Vagina (tissue), 2 donors: Measurements from ENCODE around the gene TMX1. TPM values are rescaled to one million over a fixed set of nuclear protein-coding genes. Genes with fewer than 3 reads are reported as not detected.

Source experiments
- DNase-seq, 2 donors: peaks; one replicate each; pipeline ENCODE4 v3.0.0-alpha.2; 2017; ENCODE audit errors: extremely low spot score in 2 of 2
- H3K27ac ChIP-seq: fragments of 200-600 bp; sonication (generic); one replicate; pipeline ENCODE4 v1.5.1; 2019
- H3K27me3 ChIP-seq: fragments of 200-600 bp; sonication (generic); one replicate; pipeline ENCODE4 v1.5.1; 2019
- H3K36me3 ChIP-seq, 2 donors: fragments of 200-600 bp; sonication (generic); one replicate each; pipeline ENCODE4 v1.5.1; 2017 to 2019
- H3K4me1 ChIP-seq: fragments of 200-600 bp; sonication (generic); one replicate; pipeline ENCODE4 v1.5.1; 2019
- H3K4me3 ChIP-seq, 2 donors: fragments of 200-600 bp; sonication (generic); 1 replicate in 1 of 2; 2 replicates in 1 of 2; pipeline ENCODE4 v1.5.1; 2016 to 2019
- H3K9me3 ChIP-seq: fragments of 200-600 bp; sonication (generic); one replicate; pipeline ENCODE4 v1.5.1; 2019
- CTCF ChIP-seq, 3 experiments: fragments of 450-650 bp in 2 of 3; fragments of 200-600 bp in 1 of 3; sonication (generic) in 1 of 3; IDR thresholded peaks; one replicate each; pipeline ENCODE4 v1.5.1; 2017 to 2019; ENCODE audit warnings: antibody characterized with exemption in 3 of 3, mild to moderate bottlenecking in 2 of 3, moderate library complexity in 2 of 3
- POLR2A ChIP-seq, 2 donors: fragments of 450-650 bp; IDR thresholded peaks; one replicate each; pipeline ENCODE4 v1.6.1; 2017; ENCODE audit warnings: antibody characterized with exemption in 2 of 2, mild to moderate bottlenecking in 2 of 2, moderate library complexity in 2 of 2
- POLR2AphosphoS5 ChIP-seq, 2 donors: sonication (generic); formaldehyde crosslinking; IDR thresholded peaks; one replicate each; pipeline ENCODE4 v1.9.0; 2017; ENCODE audit warnings: antibody characterized with exemption in 2 of 2, mild to moderate bottlenecking in 2 of 2, low read depth in 1 of 2; ENCODE audit not compliant: insufficient read depth in 1 of 2
- intact Hi-C: fragments of 100-400 bp; cut with DNase I; formaldehyde crosslinking; loops from one replicate; pipeline ENCODE4 v1.15.1; 2023
- total RNA-seq: library from RNA; depleted of rRNA; stranded (reverse); fragments of >200 nt; gene quantifications from one replicate; pipeline ENCODE4 v1.2.3, GENCODE V29; 2016

Gene TMX1
- total RNA-seq, 1 donor from 2014 or later = 17.4 TPM

GRCh38 chr14:51260225-51260624 is 20.2 kb downstream of the TMX1 start:
- TF ChIP-seq CTCF (IDR thresholded peaks at IDR 0.05) (no peak), POLR2AphosphoS5 (IDR thresholded peaks at IDR 0.05; ENCODE audit: insufficient read depth in 1 of 2, low read depth in 1 of 2) (no peak), POLR2A (IDR thresholded peaks at IDR 0.05) (no peak)
- Histone ChIP-seq H3K4me3 (no peak overlapping the region), H3K27ac (no peak overlapping the region), H3K36me3 (peaks cover 0 to 11% of the 10 kb centered on the region in 2 donors), H3K4me1 (no peaks in the 10 kb centered on the region), H3K27me3 (no peaks in the 10 kb centered on the region), H3K9me3 (no peaks in the 10 kb centered on the region)
- intact Hi-C loops = no loop called here
- DNase-seq = no peak

- no peaks in the 10 kb centered on the region for H3K27me3 ChIP-seq
- peaks cover 0 to 11% of the 10 kb centered on the region in 2 donors for H3K36me3 ChIP-seq
- intact Hi-C loops = no loop called here
- TF ChIP-seq CTCF (IDR thresholded peaks at IDR 0.05) (no peak), POLR2AphosphoS5 (IDR thresholded peaks at IDR 0.05; ENCODE audit: insufficient read depth in 1 of 2, low read depth in 1 of 2) (no peak), POLR2A (IDR thresholded peaks at IDR 0.05) (no peak)
- DNase-seq = no peak
- no peaks in the 10 kb centered on the region for H3K4me1 ChIP-seq
- no peaks in the 10 kb centered on the region for H3K9me3 ChIP-seq
- no peak overlapping the region for H3K27ac ChIP-seq
- no peak overlapping the region for H3K4me3 ChIP-seq
Measured at GRCh38 chr14:51261151-51261550, 21.1 kb downstream of the TMX1 start.

- H3K27ac ChIP-seq = no peak overlapping the region
- no peaks in the 10 kb centered on the region for H3K4me1 ChIP-seq
- TF ChIP-seq POLR2AphosphoS5 (IDR thresholded peaks at IDR 0.05; ENCODE audit: insufficient read depth in 1 of 2, low read depth in 1 of 2) = no peak
- no peak for TF ChIP-seq CTCF (IDR thresholded peaks at IDR 0.05)
- no peak for TF ChIP-seq POLR2A (IDR thresholded peaks at IDR 0.05)
- no peaks in the 10 kb centered on the region for H3K9me3 ChIP-seq
- peaks cover 0 to 7% of the 10 kb centered on the region in 2 donors for H3K36me3 ChIP-seq
- no peak overlapping the region for H3K4me3 ChIP-seq
- H3K27me3 ChIP-seq = no peaks in the 10 kb centered on the region
- intact Hi-C loops = no loop called here
- no peak for DNase-seq
Measured at GRCh38 chr14:51262868-51263267, 22.8 kb downstream of the TMX1 start.

- intact Hi-C loops = no loop called here
- no peaks in the 10 kb centered on the region for H3K9me3 ChIP-seq
Measured at GRCh38 chr14:51269634-51270033, 29.6 kb downstream of the TMX1 start.

More at GRCh38 chr14:51269634-51270033, 29.6 kb downstream of the TMX1 start:
- DNase-seq = no peak
- no peaks in the 10 kb centered on the region for H3K4me1 ChIP-seq
- H3K4me3 ChIP-seq = no peak overlapping the region
- H3K27ac ChIP-seq = no peak overlapping the region
- no peaks in the 10 kb centered on the region for H3K36me3 ChIP-seq
- H3K27me3 ChIP-seq = no peaks in the 10 kb centered on the region
- no peak for TF ChIP-seq POLR2AphosphoS5 (IDR thresholded peaks at IDR 0.05; ENCODE audit: insufficient read depth in 1 of 2, low read depth in 1 of 2)
- TF ChIP-seq CTCF (IDR thresholded peaks at IDR 0.05) = no peak
- TF ChIP-seq POLR2A (IDR thresholded peaks at IDR 0.05) = no peak
